NT2/D1 (cell line): ENCODE measurements around the gene PHTF1.

Source experiments
- DNase-seq: peaks from one replicate; pipeline ENCODE4 v3.0.0-alpha.2; 2011; ENCODE audit warnings: low read depth, low spot score
- H3K27me3 ChIP-seq: 2 replicates; pipeline ENCODE4 v1.6.0; 2011; ENCODE audit warnings: mild to moderate bottlenecking; ENCODE audit not compliant: insufficient read length, insufficient read depth
- H3K36me3 ChIP-seq: 2 replicates; pipeline ENCODE4 v1.6.1; 2011; ENCODE audit warnings: mild to moderate bottlenecking, low read length, mixed read lengths; ENCODE audit not compliant: insufficient read depth, insufficient read length
- H3K4me1 ChIP-seq: 2 replicates; pipeline ENCODE4 v1.5.1; 2011; ENCODE audit not compliant: insufficient read depth, insufficient read length
- H3K4me3 ChIP-seq: 2 replicates; pipeline ENCODE4 v1.5.1; 2011; ENCODE audit warnings: low read depth; ENCODE audit not compliant: insufficient read length
- H3K9ac ChIP-seq: 2 replicates; pipeline ENCODE4 v1.6.0; 2011; ENCODE audit warnings: low read depth; ENCODE audit not compliant: insufficient read length
- H3K9me3 ChIP-seq: 2 replicates; pipeline ENCODE4 v1.5.1; 2011; ENCODE audit warnings: mild to moderate bottlenecking, low read length; ENCODE audit not compliant: insufficient read depth
- SUZ12 ChIP-seq: IDR thresholded peaks from 2 replicates; pipeline ENCODE4 v1.6.1; 2011; ENCODE audit not compliant: insufficient read length, insufficient read depth; ENCODE audit errors: extremely low read depth
- YY1 ChIP-seq: IDR thresholded peaks from 2 replicates; pipeline ENCODE4 v1.6.1; 2011; ENCODE audit not compliant: insufficient read length, insufficient read depth
- ZNF274 ChIP-seq: IDR thresholded peaks from 2 replicates; pipeline ENCODE4 v1.6.1; 2011; ENCODE audit warnings: mild to moderate bottlenecking, low read depth, low read length

The PHTF1 gene

GRCh38 chr1:113759333-113760101, at the start of gene PHTF1:
PHTF1 (minus strand) TSS chr1:113759486; CDS start chr1:113758703, 783 bp downstream.
- Histone ChIP-seq H3K36me3 (peaks cover 22% of the 10 kb centered on the region), H3K9ac (peak within 1 kb of the TSS; percentile 84), H3K27me3 (no peaks in the 10 kb centered on the region), H3K4me1 (no peaks in the 10 kb centered on the region), H3K4me3 (peak within 1 kb of the TSS; percentile 55), H3K9me3 (no peaks in the 10 kb centered on the region)
- TF ChIP-seq SUZ12 = no peak
- no peak for TF ChIP-seq YY1
- no peak for TF ChIP-seq ZNF274
- peak; percentile 82 for DNase-seq

GRCh38 chr1:113808450-113809195, 49.3 kb upstream of the PHTF1 start:
- no peak for DNase-seq
- Histone ChIP-seq H3K27me3 (no peaks in the 10 kb centered on the region), H3K36me3 (no peaks in the 10 kb centered on the region), H3K4me1 (no peaks in the 10 kb centered on the region), H3K9ac (no peak overlapping the region), H3K4me3 (no peak overlapping the region), H3K9me3 (no peaks in the 10 kb centered on the region)
- no peak for TF ChIP-seq YY1
- TF ChIP-seq SUZ12 = no peak
- no peak for TF ChIP-seq ZNF274

GRCh38 chr1:113805639-113806038, 46.4 kb upstream of the PHTF1 start:
- Histone ChIP-seq H3K36me3 (no peaks in the 10 kb centered on the region), H3K4me3 (no peak overlapping the region), H3K27me3 (no peaks in the 10 kb centered on the region), H3K9ac (no peak overlapping the region), H3K9me3 (no peaks in the 10 kb centered on the region), H3K4me1 (no peaks in the 10 kb centered on the region)
- TF ChIP-seq ZNF274 (no peak), SUZ12 (no peak), YY1 (no peak)
- no peak for DNase-seq

GRCh38 chr1:113805256-113805531, 45.9 kb upstream of the PHTF1 start:
- H3K4me3 ChIP-seq = no peak overlapping the region
- H3K9ac ChIP-seq = no peak overlapping the region
- TF ChIP-seq SUZ12 = no peak
- no peak for TF ChIP-seq ZNF274
- TF ChIP-seq YY1 = no peak
- H3K9me3 ChIP-seq = no peaks in the 10 kb centered on the region
- no peak for DNase-seq
- no peaks in the 10 kb centered on the region for H3K27me3 ChIP-seq
- H3K4me1 ChIP-seq = no peaks in the 10 kb centered on the region
- no peaks in the 10 kb centered on the region for H3K36me3 ChIP-seq

GRCh38 chr1:113804421-113805255, 45.4 kb upstream of the PHTF1 start:
- no peak for DNase-seq
- Histone ChIP-seq H3K9me3 (no peaks in the 10 kb centered on the region), H3K4me1 (no peaks in the 10 kb centered on the region), H3K9ac (no peak overlapping the region), H3K4me3 (no peak overlapping the region), H3K36me3 (no peaks in the 10 kb centered on the region), H3K27me3 (no peaks in the 10 kb centered on the region)
- TF ChIP-seq ZNF274 (no peak), YY1 (no peak), SUZ12 (no peak)

DNA sequence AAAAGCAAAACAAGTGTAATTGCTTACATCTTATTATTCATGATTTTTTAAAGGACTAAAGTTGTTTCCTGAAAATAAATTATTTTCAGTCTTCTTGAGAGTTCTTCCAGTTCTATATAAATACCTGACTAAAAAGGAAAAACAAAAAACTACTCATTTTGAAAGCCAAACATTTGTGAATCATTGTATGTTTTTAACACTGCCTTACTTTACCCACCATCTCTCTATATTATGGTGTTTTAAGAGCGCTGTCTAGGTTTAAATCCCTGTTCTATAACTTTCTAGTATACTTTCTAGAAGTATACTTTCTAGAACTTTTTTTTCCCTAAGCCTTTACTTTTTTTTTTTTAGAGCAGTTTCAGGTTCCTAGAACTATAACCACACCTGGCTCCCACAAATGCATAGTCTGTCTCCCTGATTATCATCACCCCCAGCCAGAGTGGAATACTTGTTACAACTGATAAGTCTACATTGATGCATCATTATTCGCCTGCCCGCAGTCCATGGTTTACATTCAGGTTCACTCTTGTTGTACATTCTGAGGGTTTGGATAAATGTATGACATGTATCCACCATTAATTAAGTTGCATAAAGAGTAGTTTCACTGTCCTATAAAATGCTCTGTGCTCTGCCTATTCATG, 43.2 kb upstream of the PHTF1 start:
- Histone ChIP-seq H3K9me3 (no peaks in the 10 kb centered on the region), H3K27me3 (no peaks in the 10 kb centered on the region), H3K4me1 (no peaks in the 10 kb centered on the region), H3K9ac (no peak overlapping the region), H3K4me3 (no peak overlapping the region), H3K36me3 (peaks cover 6% of the 10 kb centered on the region)
- DNase-seq = no peak
- TF ChIP-seq YY1 (no peak), SUZ12 (no peak), ZNF274 (no peak)

- H3K27me3 ChIP-seq = no peaks in the 10 kb centered on the region
- no peaks in the 10 kb centered on the region for H3K4me1 ChIP-seq
- no peaks in the 10 kb centered on the region for H3K9me3 ChIP-seq
- TF ChIP-seq SUZ12 (no peak), YY1 (no peak), ZNF274 (no peak)
- no peak overlapping the region for H3K9ac ChIP-seq
- no peak for DNase-seq
- H3K4me3 ChIP-seq = no peak overlapping the region
- H3K36me3 ChIP-seq = peaks cover 25% of the 10 kb centered on the region
Observed at GRCh38 chr1:113800487-113800886, 41.2 kb upstream of the PHTF1 start.
